ENCODE data around the gene EQTN. TPM values are rescaled to one million over a fixed set of nuclear protein-coding genes. Genes with fewer than 3 reads are reported as not detected.

EQTN gene
- total and polyA plus RNA-seq, 2 of the 8 experiments (the other 6 are each of a cell fraction or from before 2014, with no cell fraction given): 0.23 TPM; not detected in 1

GRCh38 chr9:27273186-27273585 lies 23.8 kb downstream of the EQTN start:
- H3K36me3 ChIP-seq (ENCODE audit: control insufficient read depth in 2 of 4, insufficient read depth in 4 of 4, low read length in 3 of 4): no peaks in the 10 kb centered on the region
- ChIA-PET CTCF (ENCODE audit: partially characterized antibody) (interaction anchor here (0.7 to 4.5 kb wide), 5 partner anchors 12 to 550 kb away, joined by 3 to 22 read pairs (median 3); no protein-coding TSS in a partner anchor), POLR2A (ENCODE audit: partially characterized antibody) (no interaction called here)
- H3K4me2 ChIP-seq (ENCODE audit: insufficient read depth in 1 of 2, low read depth in 2 of 2, low read length in 2 of 2): no peak overlapping the region
- no peak overlapping the region for H2BK5ac ChIP-seq (ENCODE audit: low read depth, low read length)
- H4K91ac ChIP-seq (replicated peaks; ENCODE audit: insufficient read length, low read length): no peak overlapping the region
- no peak overlapping the region for H3K9ac ChIP-seq (replicated peaks in 1 of 4; ENCODE audit: extremely low read depth in 1 of 4, low read depth in 3 of 4, low read length in 3 of 4)
- H3K23ac ChIP-seq (ENCODE audit: insufficient read length): no peak overlapping the region
- DNase-seq (ENCODE audit: low read depth in 1 of 2, low spot score in 2 of 2) (no peak), FAIRE-seq (no peak)
- H3K79me2 ChIP-seq (ENCODE audit: control insufficient read depth in 1 of 2, insufficient read depth in 2 of 2, low read length in 2 of 2): no peaks in the 10 kb centered on the region
- H3K79me1 ChIP-seq (ENCODE audit: low read depth, low read length): no peaks in the 10 kb centered on the region
- 91% methylated on average over 1 of the region's 1 CpG; no CpG with 5 or more reads in 1 of the 2 experiments for WGBS, 2 experiments (ENCODE audit: extremely low coverage in 1 of 2, insufficient coverage in 1 of 2, insufficient read length in 1 of 2, insufficient replicate concordance in 2 of 2, low coverage in 1 of 2, low lambda C conversion rate in 2 of 2, missing lambda C conversion rate in 1 of 2)
- H2BK15ac ChIP-seq (ENCODE audit: low read length): no peak overlapping the region
- no peak overlapping the region for H3K27ac ChIP-seq (ENCODE audit: low read depth, low read length)
- H2AFZ ChIP-seq (ENCODE audit: low read length): no peak overlapping the region
- no peak overlapping the region for H3K4me3 ChIP-seq (ENCODE audit: extremely low read depth in 1 of 4, insufficient read depth in 2 of 4, low read depth in 3 of 4, low read length in 4 of 4)
- no peak overlapping the region for H4K8ac ChIP-seq (ENCODE audit: extremely low read depth, insufficient read depth, low read length)
- no peaks in the 10 kb centered on the region for H3K9me3 ChIP-seq (ENCODE audit: insufficient read depth in 2 of 2, low read depth in 1 of 2, low read length in 1 of 2)
- H3K23me2 ChIP-seq (ENCODE audit: low read depth, low read length): no peaks in the 10 kb centered on the region
- no peak overlapping the region for H2AK5ac ChIP-seq (ENCODE audit: low read depth, low read length)
- TF ChIP-seq CTCF (IDR thresholded peaks at IDR 0.05; ENCODE audit: control extremely low read depth in 1 of 3, insufficient read depth in 1 of 3, low read depth in 1 of 3, low read length in 3 of 3): no peak
- TF ChIP-seq TCF12 (IDR thresholded peaks at IDR 0.05; ENCODE audit: low read depth, low read length): no peak
- no peak for TF ChIP-seq USF2 (IDR thresholded peaks at IDR 0.05; ENCODE audit: low read length)
- no peak for TF ChIP-seq SP1 (IDR thresholded peaks at IDR 0.05; ENCODE audit: low read depth, low read length)
- TF ChIP-seq POLR2AphosphoS5 (IDR thresholded peaks at IDR 0.05; ENCODE audit: low read depth, low read length): no peak
- TF ChIP-seq EP300 (IDR thresholded peaks at IDR 0.05; ENCODE audit: borderline replicate concordance in 1 of 2, low read depth in 2 of 2, low read length in 2 of 2): no peak
- TF ChIP-seq YY1 (IDR thresholded peaks at IDR 0.05; ENCODE audit: low read depth, low read length): no peak
- no peak for TF ChIP-seq SRF (IDR thresholded peaks at IDR 0.05; ENCODE audit: low read depth, low read length)
- no peaks in the 10 kb centered on the region for H3K4me1 ChIP-seq (replicated peaks in 1 of 4; ENCODE audit: control insufficient read depth in 3 of 4, insufficient read depth in 4 of 4, low read length in 3 of 4)
- no peak overlapping the region for H2BK12ac ChIP-seq (ENCODE audit: low read depth, low read length)
- no peak overlapping the region for H3K4ac ChIP-seq (replicated peaks; ENCODE audit: insufficient read length, low read depth, low read length)
- no peaks in the 10 kb centered on the region for H4K20me1 ChIP-seq (replicated peaks in 1 of 2; ENCODE audit: control insufficient read depth in 1 of 2, insufficient read depth in 2 of 2, low read length in 2 of 2)
- H4K5ac ChIP-seq (ENCODE audit: insufficient read length, low read depth, low read length): no peak overlapping the region
- no peak overlapping the region for H2BK20ac ChIP-seq (ENCODE audit: low read length)
- H3K14ac ChIP-seq (ENCODE audit: insufficient read length): no peak overlapping the region
- H3K56ac ChIP-seq (replicated peaks; ENCODE audit: insufficient read length, low read depth, low read length): no peak overlapping the region
- H3K27me3 ChIP-seq (replicated peaks in 1 of 4; ENCODE audit: control insufficient read depth in 3 of 4, extremely low read depth in 1 of 4, insufficient read depth in 3 of 4, low read length in 3 of 4): no peaks in the 10 kb centered on the region
- no peak overlapping the region for H2BK120ac ChIP-seq (replicated peaks; ENCODE audit: low read depth, low read length)
- H3K18ac ChIP-seq (ENCODE audit: extremely low read depth, low read length): no peak overlapping the region

Data from H1 (cell line).